Effector memory CD8-positive, alpha-beta T cell (primary cell): ENCODE results near the gene PDGFC.
"Not testable (repeated sequence)": the region's sequence is repeated elsewhere in the genome, so short reads cannot be mapped to it uniquely, and the experiment has no call there.

Experiments
- ATAC-seq: fragments of 150-1000 bp; cut with Tn5 transposase; replicated peaks from 2 replicates; pipeline ENCODE4 v1.10.0; 2021; ENCODE audit warnings: mild to moderate bottlenecking, moderate library complexity
- DNase-seq, 3 experiments: peaks; one replicate each; pipeline ENCODE4 v3.0.0; 2021
- H3K27ac Mint-ChIP-seq, 2 donors: one replicate each; pipeline ENCODE4 v1.8.0; 2022; ENCODE audit warnings: mild to moderate bottlenecking in 2 of 2, mixed read lengths in 2 of 2, moderate library complexity in 2 of 2
- H3K27me3 Mint-ChIP-seq, 2 donors: one replicate each; pipeline ENCODE4 v1.8.0; 2022; ENCODE audit warnings: mixed read lengths in 2 of 2
- H3K36me3 Mint-ChIP-seq: one replicate; pipeline ENCODE4 v1.8.0; 2022; ENCODE audit warnings: mild to moderate bottlenecking, moderate library complexity, mixed read lengths; ENCODE audit not compliant: insufficient read depth
- H3K4me1 Mint-ChIP-seq, 2 donors: one replicate each; pipeline ENCODE4 v1.8.0; 2022; ENCODE audit warnings: low read depth in 2 of 2, mixed read lengths in 2 of 2
- H3K4me3 Mint-ChIP-seq, 2 donors: one replicate each; pipeline ENCODE4 v1.8.0; 2022; ENCODE audit warnings: mild to moderate bottlenecking in 2 of 2, mixed read lengths in 2 of 2, moderate library complexity in 2 of 2
- H3K9me3 Mint-ChIP-seq, 2 donors: one replicate each; pipeline ENCODE4 v1.8.0; 2022; ENCODE audit warnings: mixed read lengths in 2 of 2

PDGFC gene

DNA sequence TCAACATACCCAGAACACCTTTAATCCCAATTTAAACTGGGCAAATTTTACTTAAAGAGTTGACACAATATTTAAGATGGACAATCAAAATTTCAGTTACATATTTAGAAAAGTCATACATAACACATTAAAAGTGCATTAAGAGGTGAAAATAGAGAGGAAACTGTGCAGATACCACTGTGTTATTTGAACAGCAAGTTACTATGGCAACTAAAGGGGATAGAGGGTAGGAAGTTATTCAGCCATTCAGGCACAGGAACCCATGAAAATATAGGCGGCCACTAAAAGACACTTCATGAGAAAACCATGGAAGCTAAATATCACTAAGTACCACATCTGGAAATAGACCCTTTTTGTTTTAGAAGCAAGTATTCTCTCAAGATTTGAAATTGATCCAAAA lies 75.1 kb downstream of the PDGFC start:
- ATAC-seq (no peak), DNase-seq (no peak)
- no peaks in the 10 kb centered on the region for H3K27me3 Mint-ChIP-seq
- no peaks in the 10 kb centered on the region for H3K36me3 Mint-ChIP-seq
- H3K9me3 Mint-ChIP-seq: peaks cover 3 to 17% of the 10 kb centered on the region in 2 donors
- no peaks in the 10 kb centered on the region for H3K4me1 Mint-ChIP-seq
- no peak overlapping the region for H3K4me3 Mint-ChIP-seq
- H3K27ac Mint-ChIP-seq: no peak overlapping the region

DNA sequence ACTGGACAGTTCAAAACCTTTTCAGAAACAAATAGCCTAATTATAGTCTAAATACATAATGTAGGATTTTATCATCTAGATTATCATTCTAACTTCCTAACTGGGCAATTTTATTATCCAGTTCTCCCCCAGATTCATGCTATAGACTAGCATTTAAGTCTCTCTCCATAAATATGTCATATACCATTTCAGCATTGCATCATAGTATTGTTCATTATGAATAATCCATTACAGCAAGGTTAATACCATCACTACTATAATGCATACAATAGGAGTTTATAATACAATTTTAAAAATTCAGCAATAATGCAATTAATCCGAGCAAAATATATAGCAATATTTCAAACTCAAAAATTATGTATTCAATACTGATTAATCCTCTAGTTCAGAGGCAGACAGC lies 77.4 kb downstream of the PDGFC start:
- ATAC-seq (no peak), DNase-seq (no peak)
- Mint-ChIP-seq H3K27me3 (no peaks in the 10 kb centered on the region), H3K36me3 (no peaks in the 10 kb centered on the region), H3K4me3 (no peak overlapping the region), H3K27ac (no peak overlapping the region), H3K4me1 (no peaks in the 10 kb centered on the region), H3K9me3 (peaks cover 0 to 1% of the 10 kb centered on the region in 2 donors)

DNA sequence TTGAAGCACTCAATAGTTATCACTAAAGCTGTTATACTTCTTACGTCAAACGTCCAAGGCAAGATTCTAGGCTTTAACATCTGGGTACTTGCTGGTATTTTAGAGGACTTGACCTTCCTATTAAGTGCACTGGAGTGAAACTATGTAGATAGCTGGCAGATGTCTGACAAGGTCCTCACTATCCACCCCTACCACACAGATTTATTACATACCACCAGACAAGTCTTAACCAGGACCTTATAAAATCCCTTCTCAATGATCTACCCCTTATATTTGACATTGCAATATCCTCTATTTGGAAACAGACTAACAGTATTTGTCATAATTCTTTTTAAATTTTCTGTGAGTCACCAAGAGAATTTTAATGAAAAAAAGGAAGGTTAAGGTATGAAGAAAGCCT lies 78.8 kb downstream of the PDGFC start:
- H3K4me3 Mint-ChIP-seq: no peak overlapping the region
- no peaks in the 10 kb centered on the region for H3K4me1 Mint-ChIP-seq
- no peaks in the 10 kb centered on the region for H3K36me3 Mint-ChIP-seq
- H3K9me3 Mint-ChIP-seq: peaks cover 0 to 3% of the 10 kb centered on the region in 2 donors
- ATAC-seq: no peak
- no peak overlapping the region for H3K27ac Mint-ChIP-seq
- no peak for DNase-seq
- H3K27me3 Mint-ChIP-seq: no peaks in the 10 kb centered on the region

DNA sequence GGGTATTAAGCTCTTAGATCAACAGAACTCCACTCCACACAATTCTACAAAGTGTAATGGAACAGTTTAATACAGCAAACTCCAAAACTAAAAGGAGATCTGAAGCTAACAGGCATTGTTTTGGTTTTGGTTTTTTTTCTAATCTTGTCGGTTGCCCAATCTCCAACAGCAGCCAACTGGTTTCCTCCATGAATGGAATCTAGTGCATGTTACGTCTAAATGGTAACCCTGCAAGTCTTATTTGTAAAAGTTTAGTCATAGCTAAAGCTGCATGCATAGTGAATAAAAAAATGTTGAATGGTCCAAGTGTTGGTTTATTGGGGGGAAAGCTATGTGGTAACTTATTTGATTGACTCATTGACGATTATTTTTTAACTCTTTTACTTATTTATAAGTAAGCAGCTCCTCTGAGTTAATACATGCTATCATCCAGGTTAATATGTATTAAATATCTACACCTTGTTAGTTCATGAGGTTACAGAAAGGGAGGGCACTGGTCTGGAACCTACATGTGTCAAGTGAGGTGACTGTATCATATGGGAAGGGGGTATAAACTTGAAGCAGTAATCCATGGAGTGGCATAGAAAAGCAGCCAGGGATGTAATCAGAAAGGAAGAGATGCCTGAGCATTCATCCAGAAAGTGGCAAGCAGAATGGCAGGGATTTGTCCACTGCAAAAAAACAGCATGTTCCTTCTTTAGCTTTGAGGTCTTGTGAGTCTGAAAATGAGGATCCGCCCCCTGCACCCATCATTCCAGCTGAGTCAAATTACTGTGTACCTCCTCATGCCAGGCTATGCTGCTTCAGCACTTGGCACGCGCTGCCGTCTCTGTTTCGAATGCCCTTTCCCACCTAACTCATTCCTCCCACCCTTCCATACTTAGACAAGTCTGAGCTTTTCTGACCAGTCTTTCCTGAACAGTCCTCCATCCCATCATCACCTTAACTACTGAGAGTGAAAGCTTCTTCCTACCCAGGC lies 81.7 kb downstream of the PDGFC start:
- no peaks in the 10 kb centered on the region for H3K4me1 Mint-ChIP-seq
- no peak overlapping the region for H3K27ac Mint-ChIP-seq
- no peaks in the 10 kb centered on the region for H3K36me3 Mint-ChIP-seq
- DNase-seq: no peak
- peaks cover 0 to 3% of the 10 kb centered on the region in 2 donors for H3K9me3 Mint-ChIP-seq
- ATAC-seq: no peak
- H3K27me3 Mint-ChIP-seq: no peaks in the 10 kb centered on the region
- H3K4me3 Mint-ChIP-seq: no peak overlapping the region

DNA sequence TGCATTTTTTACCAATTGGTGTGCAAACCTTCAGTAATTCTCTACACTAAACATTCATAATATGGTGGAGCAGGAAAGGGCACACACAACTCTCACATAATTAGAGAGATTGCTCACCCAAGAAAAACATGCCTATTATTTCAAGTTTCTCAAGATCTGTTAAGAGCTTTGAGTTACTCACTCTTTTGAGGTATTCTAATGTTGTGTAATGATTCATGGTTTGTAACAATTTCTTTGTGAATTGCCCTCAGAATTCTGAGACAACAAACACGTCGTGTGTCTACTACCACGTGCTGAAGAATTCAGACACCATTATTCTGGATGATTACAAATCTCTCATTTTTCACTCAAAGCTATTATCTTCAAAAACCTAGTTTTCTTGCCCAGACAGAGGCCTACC lies 82.8 kb downstream of the PDGFC start:
- no peak for ATAC-seq
- no peak for DNase-seq
- Mint-ChIP-seq H3K4me1 (no peaks in the 10 kb centered on the region), H3K27ac (no peak overlapping the region), H3K9me3 (peaks cover 0 to 3% of the 10 kb centered on the region in 2 donors), H3K27me3 (no peaks in the 10 kb centered on the region), H3K36me3 (no peaks in the 10 kb centered on the region), H3K4me3 (no peak overlapping the region)

DNA sequence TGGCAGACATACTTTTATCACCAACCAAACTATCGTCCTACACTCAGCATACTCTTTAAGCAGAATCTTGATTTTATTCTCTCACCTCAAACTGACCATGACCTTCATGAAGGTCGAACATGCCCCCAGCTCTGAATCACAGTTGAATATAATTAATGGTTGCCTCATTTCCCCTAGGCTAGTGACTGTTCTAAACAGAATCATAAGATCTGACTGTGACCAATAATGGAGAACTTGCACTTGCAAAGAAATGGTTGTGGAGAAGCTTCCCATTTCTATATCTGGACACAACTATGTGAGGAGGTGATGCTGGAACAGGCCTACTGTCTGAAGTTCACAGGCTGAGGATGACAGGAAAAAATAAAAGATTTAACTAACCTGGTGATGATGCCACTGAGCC lies 85.1 kb downstream of the PDGFC start:
- ATAC-seq (no peak), DNase-seq (no peak)
- Mint-ChIP-seq H3K36me3 (no peaks in the 10 kb centered on the region), H3K4me1 (no peaks in the 10 kb centered on the region), H3K27me3 (no peaks in the 10 kb centered on the region), H3K27ac (no peak overlapping the region), H3K9me3 (peaks cover 0 to 3% of the 10 kb centered on the region in 2 donors), H3K4me3 (no peak overlapping the region)

DNA sequence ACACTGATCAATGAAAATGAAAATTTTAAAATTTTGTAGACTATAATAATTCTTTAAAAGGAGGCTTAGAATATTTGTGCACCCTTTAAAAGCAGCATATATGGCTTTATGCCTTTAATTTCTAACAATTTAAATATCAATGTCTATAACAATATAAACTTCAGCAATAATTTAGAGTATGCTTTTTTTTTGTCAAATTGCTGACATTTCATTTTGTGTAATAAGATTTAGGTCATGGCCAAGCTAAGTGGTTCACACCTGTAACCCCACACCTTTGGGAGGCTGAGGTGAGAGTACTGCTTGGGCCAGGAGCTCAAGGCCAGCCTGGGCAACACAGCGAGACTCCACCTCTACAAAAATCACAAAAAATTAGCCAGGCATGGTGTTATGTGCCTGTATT lies 86.2 kb downstream of the PDGFC start:
- Mint-ChIP-seq H3K36me3 (no peaks in the 10 kb centered on the region), H3K4me3 (no peak overlapping the region), H3K27me3 (no peaks in the 10 kb centered on the region), H3K9me3 (peaks cover 0 to 3% of the 10 kb centered on the region in 2 donors), H3K4me1 (no peaks in the 10 kb centered on the region), H3K27ac (no peak overlapping the region)
- no peak for ATAC-seq
- DNase-seq: no peak

DNA sequence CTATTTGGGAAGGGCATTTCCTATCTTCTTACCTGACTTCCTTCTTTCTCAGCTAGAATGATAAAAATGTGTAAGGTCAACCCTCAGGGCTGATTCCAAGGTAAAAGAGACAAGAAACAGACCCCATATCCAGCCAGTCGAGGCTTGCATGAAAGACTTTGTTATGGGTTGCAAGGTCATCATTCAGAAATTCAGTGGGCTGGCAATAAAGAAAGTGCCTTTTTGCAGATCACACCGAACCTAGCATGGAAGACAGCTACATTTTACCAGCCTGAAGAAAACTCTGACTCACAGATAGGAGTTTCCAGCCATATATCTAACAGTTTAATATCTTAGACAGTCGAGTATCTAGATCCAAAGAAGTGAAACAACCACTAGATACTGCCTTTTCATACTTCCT lies 87.4 kb downstream of the PDGFC start:
- no peaks in the 10 kb centered on the region for H3K36me3 Mint-ChIP-seq
- no peak for DNase-seq
- no peaks in the 10 kb centered on the region for H3K27me3 Mint-ChIP-seq
- H3K27ac Mint-ChIP-seq: no peak overlapping the region
- peaks cover 0 to 1% of the 10 kb centered on the region in 2 donors for H3K9me3 Mint-ChIP-seq
- no peak for ATAC-seq
- H3K4me3 Mint-ChIP-seq: no peak overlapping the region
- H3K4me1 Mint-ChIP-seq: no peaks in the 10 kb centered on the region

DNA sequence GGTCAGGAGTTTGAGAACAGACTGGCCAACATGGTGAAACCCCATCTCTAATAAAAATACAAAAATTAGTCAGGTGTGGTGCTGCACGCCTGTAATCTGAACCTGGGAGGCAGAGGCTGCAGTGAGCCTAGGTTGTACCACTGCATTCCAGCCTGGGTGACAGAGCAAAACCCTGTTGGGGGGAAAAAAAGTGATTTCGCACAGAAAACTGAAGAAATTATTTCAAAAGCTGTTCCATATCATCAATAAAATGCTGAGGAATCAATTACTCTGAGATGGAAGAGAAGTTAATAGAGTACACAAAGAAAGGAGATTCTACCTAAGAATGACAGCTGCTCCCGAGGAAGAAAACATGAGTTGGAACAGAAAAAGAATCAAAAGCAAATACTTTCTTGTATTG lies 95.9 kb downstream of the PDGFC start:
- H3K27me3 Mint-ChIP-seq: no peaks in the 10 kb centered on the region
- H3K36me3 Mint-ChIP-seq: no peaks in the 10 kb centered on the region
- no peak for DNase-seq
- H3K27ac Mint-ChIP-seq: no peak overlapping the region
- no peak for ATAC-seq
- H3K4me1 Mint-ChIP-seq: no peaks in the 10 kb centered on the region
- peaks cover 5% of the 10 kb centered on the region in 2 donors for H3K9me3 Mint-ChIP-seq
- H3K4me3 Mint-ChIP-seq: no peak overlapping the region

DNA sequence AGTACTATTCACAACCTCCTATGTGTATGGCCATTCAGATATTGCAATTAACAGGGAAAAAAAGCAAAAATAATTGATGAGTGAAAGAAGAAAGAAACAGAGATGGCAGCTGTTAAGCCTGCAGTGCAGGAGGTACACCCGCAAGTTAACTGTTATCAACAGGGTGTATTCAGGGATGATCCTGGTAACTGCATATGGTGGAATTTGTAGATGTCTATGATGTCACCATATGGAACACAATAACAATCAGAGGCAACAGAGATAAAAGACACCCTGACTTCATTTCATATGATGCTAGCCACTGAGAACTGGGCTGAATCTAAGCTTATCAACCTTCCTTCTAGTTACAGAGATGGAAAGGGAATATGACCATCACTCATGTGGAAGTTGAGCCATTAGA lies 96.5 kb downstream of the PDGFC start:
- H3K36me3 Mint-ChIP-seq: no peaks in the 10 kb centered on the region
- H3K4me1 Mint-ChIP-seq: no peaks in the 10 kb centered on the region
- no peaks in the 10 kb centered on the region for H3K27me3 Mint-ChIP-seq
- no peak for ATAC-seq
- H3K4me3 Mint-ChIP-seq: no peak overlapping the region
- no peak overlapping the region for H3K27ac Mint-ChIP-seq
- H3K9me3 Mint-ChIP-seq: peaks cover 5 to 8% of the 10 kb centered on the region in 2 donors
- no peak for DNase-seq

DNA sequence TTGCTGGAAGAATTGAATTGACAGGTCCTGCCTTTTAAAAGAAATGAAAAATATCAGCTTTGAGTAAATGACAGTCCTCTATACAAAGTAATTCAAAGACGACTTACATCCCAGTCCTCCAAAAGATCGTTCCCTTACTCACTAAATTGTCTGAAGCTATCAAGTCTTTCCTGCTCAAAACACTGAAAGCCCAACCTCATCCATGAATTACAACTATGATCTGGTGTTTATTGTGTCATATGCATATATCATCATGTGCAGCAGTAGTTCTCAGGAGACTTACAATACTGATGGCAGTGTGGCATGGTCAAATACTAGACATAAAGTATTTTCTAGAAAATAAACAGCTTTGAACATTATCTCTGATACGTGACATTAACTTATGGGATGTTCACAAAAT lies 97.8 kb downstream of the PDGFC start:
- DNase-seq (no peak), ATAC-seq (no peak)
- Mint-ChIP-seq H3K27ac (no peak overlapping the region), H3K4me3 (no peak overlapping the region), H3K27me3 (no peaks in the 10 kb centered on the region), H3K36me3 (no peaks in the 10 kb centered on the region), H3K9me3 (peaks cover 5 to 8% of the 10 kb centered on the region in 2 donors), H3K4me1 (no peaks in the 10 kb centered on the region)

DNA sequence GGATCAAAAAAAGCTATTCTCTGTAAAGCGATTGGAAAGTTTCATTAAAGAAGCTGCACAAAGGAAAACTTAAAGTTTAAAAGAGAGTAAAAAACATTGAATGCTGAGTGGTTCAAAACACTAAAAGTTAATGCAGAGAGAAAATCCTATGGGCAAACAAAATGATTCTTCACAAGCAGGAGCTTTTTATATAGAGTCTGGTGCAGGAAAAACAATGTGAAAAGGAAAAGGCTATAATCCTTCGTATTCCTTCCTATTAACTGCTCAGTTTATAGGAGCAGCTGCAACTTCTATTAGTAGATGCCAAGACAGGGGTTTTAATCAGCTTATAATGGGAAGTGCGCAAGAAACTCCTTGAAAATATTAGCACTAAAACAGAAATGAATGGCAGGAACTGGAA lies 100.7 kb downstream of the PDGFC start:
- Mint-ChIP-seq H3K27ac (no peak overlapping the region), H3K4me1 (no peaks in the 10 kb centered on the region), H3K4me3 (no peak overlapping the region), H3K9me3 (peaks cover 1 to 8% of the 10 kb centered on the region in 2 donors), H3K36me3 (no peaks in the 10 kb centered on the region), H3K27me3 (no peaks in the 10 kb centered on the region)
- DNase-seq (no peak), ATAC-seq (no peak)

DNA sequence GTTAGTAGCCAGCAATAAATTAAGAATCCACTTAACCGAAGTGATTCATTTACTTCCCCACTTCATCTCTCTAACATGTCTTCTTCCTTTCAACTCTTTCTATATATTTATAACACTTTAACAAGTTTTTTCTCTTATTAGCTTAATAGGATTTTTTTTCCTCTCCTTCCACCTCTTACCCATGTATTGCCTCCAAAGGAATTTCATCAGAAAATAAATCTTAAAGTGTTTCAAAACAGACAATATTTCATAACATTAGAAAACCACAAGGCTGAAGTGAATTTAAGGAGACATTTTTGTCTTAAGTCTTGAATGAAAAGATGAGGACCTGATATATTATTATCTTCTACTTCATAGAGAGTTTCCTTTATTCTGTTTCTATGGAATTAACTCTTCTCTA lies 101.5 kb downstream of the PDGFC start:
- Mint-ChIP-seq H3K27me3 (no peaks in the 10 kb centered on the region), H3K36me3 (no peaks in the 10 kb centered on the region), H3K4me3 (no peak overlapping the region), H3K27ac (no peak overlapping the region), H3K9me3 (peaks cover 1 to 8% of the 10 kb centered on the region in 2 donors), H3K4me1 (no peaks in the 10 kb centered on the region)
- DNase-seq: no peak
- no peak for ATAC-seq

DNA sequence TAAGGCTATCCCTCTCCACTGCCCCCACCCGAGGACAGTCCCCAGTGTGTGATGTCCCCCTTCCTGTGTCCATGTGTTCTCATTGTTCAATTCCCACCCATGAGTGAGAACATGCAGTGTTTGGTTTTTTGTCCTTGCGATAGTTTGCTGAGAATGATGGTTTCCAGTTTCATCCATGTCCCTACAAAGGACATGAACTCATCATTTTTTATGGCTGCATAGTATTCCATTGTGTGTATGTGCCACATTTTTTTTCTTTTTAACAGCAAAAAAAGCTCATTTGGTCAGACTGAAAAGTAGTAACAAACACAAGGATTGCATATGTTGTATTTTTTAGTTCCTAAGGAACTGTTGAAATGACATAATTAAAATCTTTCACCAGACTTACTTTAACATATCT lies 105.5 kb downstream of the PDGFC start:
- H3K9me3 Mint-ChIP-seq, H3K4me3 Mint-ChIP-seq, H3K27ac Mint-ChIP-seq, H3K27me3 Mint-ChIP-seq, ATAC-seq, H3K4me1 Mint-ChIP-seq, H3K36me3 Mint-ChIP-seq, DNase-seq: not testable (repeated sequence)
